SK-N-MC (cell line): Measurements from ENCODE around the gene SLC25A1.
A peak's percentile ranks its signal among the peaks of the same experiment; 100 is the strongest.

ENCODE experiments used
- DNase-seq: peaks from one replicate; pipeline ENCODE4 v3.0.0-alpha.2; 2011; ENCODE audit warnings: low read depth, low spot score
- H3K27ac ChIP-seq: fragments of 200-600 bp; sonication (generic); 2 replicates; pipeline ENCODE4 v1.5.1; 2016; ENCODE audit warnings: mixed run types
- H3K36me3 ChIP-seq: fragments of 200-600 bp; sonication (generic); 2 replicates; pipeline ENCODE4 v1.6.1; 2017; ENCODE audit warnings: antibody characterized with exemption, low read length, mixed read lengths; ENCODE audit not compliant: insufficient read depth
- H3K4me3 ChIP-seq: fragments of 200-600 bp; sonication (generic); 2 replicates; pipeline ENCODE4 v1.5.1; 2016
- H3K9ac ChIP-seq: fragments of 200-600 bp; sonication (generic); 2 replicates; pipeline ENCODE4 v1.8.0; 2017; ENCODE audit warnings: mixed run types, mixed read lengths; ENCODE audit not compliant: insufficient read length
- H3K9me3 ChIP-seq: fragments of 200-600 bp; sonication (generic); 2 replicates; pipeline ENCODE4 v1.6.1; 2017; ENCODE audit warnings: low read depth, mild to moderate bottlenecking, antibody characterized with exemption, low read length, moderate library complexity, mixed read lengths
- EZH2 ChIP-seq: fragments of 200-600 bp; sonication (generic); IDR thresholded peaks from one replicate; pipeline ENCODE4 v1.6.1; 2017; ENCODE audit warnings: antibody characterized with exemption
- FOXP2 ChIP-seq: optimal IDR thresholded peaks from 2 replicates; pipeline ENCODE3; 2011; ENCODE audit warnings: mild to moderate bottlenecking, moderate library complexity; ENCODE audit not compliant: insufficient read depth; ENCODE audit errors: extremely low read length, control extremely low read depth
- POLR2AphosphoS5 ChIP-seq: IDR thresholded peaks from 2 replicates; pipeline ENCODE4 v1.6.1; 2012; ENCODE audit warnings: mild to moderate bottlenecking, low read depth, low read length, borderline replicate concordance

The SLC25A1 gene

DNA sequence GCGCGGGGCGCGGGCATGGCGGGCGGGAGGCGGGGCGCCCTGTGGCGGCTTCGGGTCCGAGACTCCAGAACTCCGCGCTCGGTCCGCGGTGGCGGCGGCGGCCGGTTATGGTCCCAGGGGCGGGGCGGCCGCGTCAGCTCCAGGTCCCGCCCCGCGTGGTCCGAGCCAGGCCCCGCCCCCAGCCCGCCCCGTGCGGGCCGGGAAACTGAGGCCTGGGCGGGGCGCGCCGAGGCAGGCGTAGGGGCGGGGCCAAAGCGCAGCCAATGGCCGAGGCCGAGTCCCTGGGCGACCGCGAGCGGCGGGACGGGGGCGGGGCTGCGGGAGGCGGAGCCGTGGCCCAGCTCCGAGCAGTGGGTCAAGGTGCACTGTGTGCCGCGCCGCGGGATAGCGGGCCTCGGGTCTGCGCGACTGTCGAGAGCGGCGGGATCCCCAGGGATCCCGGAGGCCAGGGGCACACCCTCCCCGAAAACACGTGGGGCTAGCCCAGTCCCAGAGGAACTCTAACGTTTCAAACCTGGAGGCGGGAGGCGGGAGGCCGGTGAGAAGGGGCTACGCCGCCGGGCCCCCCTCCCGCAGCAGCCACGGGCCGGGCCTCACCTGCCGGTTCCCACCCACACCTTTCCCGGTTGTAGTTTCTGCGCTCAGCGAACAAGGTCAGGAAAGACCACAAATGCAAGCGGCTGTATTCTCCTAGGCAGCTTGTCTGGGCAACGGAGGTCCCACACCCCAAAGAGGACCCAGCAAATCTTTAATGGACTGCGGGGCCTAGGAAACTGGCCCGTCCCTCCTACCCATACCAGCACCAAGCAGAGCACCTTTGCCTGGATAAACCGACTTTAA lies at the start of gene SLC25A1:
SLC25A1 (minus strand) TSS at position 80 of the 840 bp plus-strand sequence; CDS start at position 17, 63 bp downstream.
- Histone ChIP-seq H3K36me3 (no peaks in the 10 kb centered on the region; the same call in 1 of the 2 replicates), H3K4me3 (peak within 1 kb of the TSS; percentile 89), H3K9ac (peak within 1 kb of the TSS; percentile 77), H3K27ac (no peak within 1 kb of the TSS), H3K9me3 (no peaks in the 10 kb centered on the region)
- TF ChIP-seq FOXP2 (no peak), POLR2AphosphoS5 (peak; percentile 67; the same call in 1 of the 2 replicates)
- no peak for DNase-seq

DNA sequence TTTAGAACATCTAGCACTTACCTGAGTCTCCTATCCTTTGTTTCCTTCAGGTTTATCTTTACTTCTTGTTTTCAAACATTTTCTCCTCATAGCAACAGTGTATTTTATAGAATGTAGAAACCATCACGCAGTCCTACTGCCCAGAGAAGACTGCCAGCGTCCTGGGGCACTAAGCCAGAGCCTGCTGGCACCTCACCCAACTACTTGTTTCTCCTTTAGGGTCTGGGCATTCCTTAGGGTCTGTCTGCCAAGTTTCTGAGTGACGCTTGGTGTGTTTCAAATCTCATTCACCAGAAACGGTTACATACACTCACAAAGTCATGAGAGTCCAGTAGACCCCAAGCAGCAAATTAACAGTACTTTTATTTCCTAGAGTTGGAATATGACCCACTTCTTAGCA lies 49.6 kb upstream of the SLC25A1 start:
- Histone ChIP-seq H3K4me3 (no peak overlapping the region), H3K27ac (no peak overlapping the region), H3K9me3 (no peaks in the 10 kb centered on the region), H3K9ac (no peak overlapping the region), H3K36me3 (no peaks in the 10 kb centered on the region)
- DNase-seq, result no peak
- no peak for TF ChIP-seq EZH2
- TF ChIP-seq POLR2AphosphoS5, result no peak

DNA sequence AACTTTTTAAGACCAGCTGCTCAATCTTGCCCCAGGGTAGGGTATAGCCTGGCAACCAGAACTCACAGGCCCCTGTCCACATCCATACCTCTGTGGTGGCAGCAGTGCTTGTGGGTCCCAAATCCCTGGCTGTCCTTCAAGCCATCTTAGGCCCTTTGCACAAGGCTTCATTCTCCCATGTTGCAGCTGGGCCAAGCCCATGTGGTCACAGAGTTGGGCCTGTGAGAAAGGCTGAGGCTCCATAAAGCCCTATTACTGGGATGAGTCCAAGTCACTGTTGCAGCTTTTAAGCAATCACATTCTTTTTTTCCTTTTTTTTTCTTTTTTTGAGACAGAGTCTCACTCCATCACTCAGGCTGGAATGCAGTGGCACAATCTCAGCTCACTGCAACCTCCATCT lies 47.9 kb upstream of the SLC25A1 start:
- DNase-seq, result no peak
- H3K27ac ChIP-seq, result no peak overlapping the region
- TF ChIP-seq EZH2 (no peak), FOXP2 (no peak), POLR2AphosphoS5 (no peak)
- H3K9ac ChIP-seq, result no peak overlapping the region
- H3K9me3 ChIP-seq, result no peaks in the 10 kb centered on the region
- no peaks in the 10 kb centered on the region for H3K36me3 ChIP-seq
- H3K4me3 ChIP-seq, result no peak overlapping the region

DNA sequence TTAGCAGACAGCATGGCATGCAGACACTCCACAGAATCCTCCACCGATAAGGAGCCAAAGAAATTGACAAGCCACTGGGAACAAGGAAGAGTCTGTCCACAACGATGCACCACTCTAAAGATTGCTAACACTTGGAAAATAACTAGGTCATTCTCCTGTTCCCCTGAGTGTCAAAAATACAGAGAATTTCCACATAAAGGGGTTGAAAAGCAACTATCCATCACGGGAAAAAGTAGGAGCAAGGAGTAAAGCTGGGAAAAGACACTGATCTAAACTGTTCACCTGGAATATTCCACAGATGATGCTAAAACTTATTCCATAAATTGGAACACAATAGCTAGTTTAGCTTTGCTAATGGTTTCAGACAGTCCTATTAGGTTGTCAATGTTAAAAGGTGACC lies 47.0 kb upstream of the SLC25A1 start:
- Histone ChIP-seq H3K4me3 (no peak overlapping the region), H3K36me3 (no peaks in the 10 kb centered on the region), H3K27ac (no peak overlapping the region), H3K9me3 (no peaks in the 10 kb centered on the region), H3K9ac (no peak overlapping the region)
- no peak for DNase-seq
- TF ChIP-seq EZH2, result no peak
- no peak for TF ChIP-seq FOXP2

DNA sequence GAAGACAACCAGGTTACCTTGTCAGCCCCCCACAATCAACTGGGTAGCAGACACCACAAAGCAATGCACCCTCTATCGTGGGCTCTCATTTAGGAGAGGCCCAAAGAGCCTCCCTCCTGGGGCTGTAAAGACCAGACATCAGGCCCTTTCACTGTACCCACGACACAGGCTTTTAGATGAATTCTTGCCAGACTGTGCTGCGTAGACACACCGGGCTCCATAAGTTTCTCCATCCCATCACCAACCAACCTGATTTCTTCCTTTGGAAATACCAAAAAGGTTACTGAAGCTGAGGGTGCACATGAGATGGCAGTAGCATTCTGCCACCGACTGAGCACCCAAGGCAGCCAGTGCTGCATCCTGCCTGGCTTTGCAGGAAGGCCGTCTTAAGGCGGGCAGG lies 46.4 kb upstream of the SLC25A1 start:
- H3K9me3 ChIP-seq, result no peaks in the 10 kb centered on the region
- TF ChIP-seq POLR2AphosphoS5, result no peak
- TF ChIP-seq EZH2, result no peak
- no peak for TF ChIP-seq FOXP2
- H3K36me3 ChIP-seq, result no peaks in the 10 kb centered on the region
- no peak for DNase-seq
- H3K9ac ChIP-seq, result no peak overlapping the region
- no peak overlapping the region for H3K27ac ChIP-seq
- no peak overlapping the region for H3K4me3 ChIP-seq

DNA sequence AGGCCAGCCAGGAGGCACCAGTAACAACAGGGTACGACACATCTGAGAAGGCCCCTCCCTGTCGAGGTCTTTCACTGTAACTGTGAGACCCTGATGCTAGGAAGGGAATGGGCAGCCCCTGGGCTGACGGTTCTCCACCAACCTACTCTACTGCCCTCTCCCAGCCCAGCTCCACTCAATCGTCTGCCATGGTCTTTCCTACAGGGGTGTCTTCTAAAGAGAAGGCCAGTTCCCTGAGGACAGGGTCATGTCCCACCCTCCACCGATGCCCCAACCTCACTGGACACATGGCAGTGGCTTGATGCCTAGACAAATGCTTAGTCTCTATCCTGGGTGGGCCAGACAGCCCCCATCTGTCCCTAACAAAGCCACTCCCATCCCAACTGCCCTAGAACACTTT lies 46.0 kb upstream of the SLC25A1 start:
- no peaks in the 10 kb centered on the region for H3K9me3 ChIP-seq
- H3K4me3 ChIP-seq, result no peak overlapping the region
- DNase-seq, result no peak
- no peak overlapping the region for H3K9ac ChIP-seq
- TF ChIP-seq POLR2AphosphoS5 (no peak), EZH2 (no peak)
- no peaks in the 10 kb centered on the region for H3K36me3 ChIP-seq
- no peak overlapping the region for H3K27ac ChIP-seq

DNA sequence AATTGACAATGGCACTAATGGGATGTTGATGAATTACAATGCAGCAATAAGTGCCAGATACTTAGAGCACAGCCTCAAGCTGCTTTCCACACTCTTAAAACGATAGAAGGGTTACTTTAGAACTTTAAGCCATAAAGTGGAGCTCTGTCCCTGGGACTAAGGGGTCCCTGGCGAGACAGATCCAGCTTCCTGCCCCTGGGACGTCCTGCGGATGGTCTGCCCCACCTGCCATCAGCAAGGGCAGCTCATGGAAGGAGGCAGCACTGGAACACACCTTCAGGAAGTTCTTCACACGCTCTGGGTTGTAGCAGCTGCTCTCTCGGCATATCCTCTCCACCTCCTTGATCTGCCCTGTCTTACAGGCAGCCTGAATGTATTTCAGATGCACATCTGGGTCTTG lies 45.1 kb upstream of the SLC25A1 start:
- no peaks in the 10 kb centered on the region for H3K9me3 ChIP-seq
- H3K36me3 ChIP-seq, result no peaks in the 10 kb centered on the region
- no peak for DNase-seq
- H3K4me3 ChIP-seq, result no peak overlapping the region
- TF ChIP-seq POLR2AphosphoS5 (no peak), FOXP2 (no peak), EZH2 (no peak)
- no peak overlapping the region for H3K9ac ChIP-seq
- no peak overlapping the region for H3K27ac ChIP-seq

DNA sequence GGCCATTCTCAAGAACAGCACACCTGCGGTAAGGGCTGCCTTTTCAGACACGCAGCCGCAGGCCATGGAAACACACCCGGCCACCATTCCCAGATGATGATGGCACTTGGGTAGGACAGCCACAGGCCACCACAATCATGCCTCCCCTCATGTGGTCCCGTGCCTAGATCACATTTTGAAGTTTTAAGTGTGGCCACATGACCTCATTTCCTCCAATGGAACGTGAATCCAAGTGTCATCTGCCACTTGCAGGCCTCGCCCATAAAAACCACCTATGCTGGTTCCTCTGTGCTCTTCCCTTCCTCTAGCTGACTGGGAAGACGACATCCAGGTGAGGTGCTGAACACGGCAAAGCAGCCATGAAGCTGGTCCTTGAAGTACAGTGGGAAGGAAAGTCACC lies 44.6 kb upstream of the SLC25A1 start:
- TF ChIP-seq POLR2AphosphoS5 (no peak), EZH2 (no peak), FOXP2 (no peak)
- no peak for DNase-seq
- H3K9ac ChIP-seq, result no peak overlapping the region
- no peak overlapping the region for H3K4me3 ChIP-seq
- H3K9me3 ChIP-seq, result no peaks in the 10 kb centered on the region
- no peaks in the 10 kb centered on the region for H3K36me3 ChIP-seq
- no peak overlapping the region for H3K27ac ChIP-seq

DNA sequence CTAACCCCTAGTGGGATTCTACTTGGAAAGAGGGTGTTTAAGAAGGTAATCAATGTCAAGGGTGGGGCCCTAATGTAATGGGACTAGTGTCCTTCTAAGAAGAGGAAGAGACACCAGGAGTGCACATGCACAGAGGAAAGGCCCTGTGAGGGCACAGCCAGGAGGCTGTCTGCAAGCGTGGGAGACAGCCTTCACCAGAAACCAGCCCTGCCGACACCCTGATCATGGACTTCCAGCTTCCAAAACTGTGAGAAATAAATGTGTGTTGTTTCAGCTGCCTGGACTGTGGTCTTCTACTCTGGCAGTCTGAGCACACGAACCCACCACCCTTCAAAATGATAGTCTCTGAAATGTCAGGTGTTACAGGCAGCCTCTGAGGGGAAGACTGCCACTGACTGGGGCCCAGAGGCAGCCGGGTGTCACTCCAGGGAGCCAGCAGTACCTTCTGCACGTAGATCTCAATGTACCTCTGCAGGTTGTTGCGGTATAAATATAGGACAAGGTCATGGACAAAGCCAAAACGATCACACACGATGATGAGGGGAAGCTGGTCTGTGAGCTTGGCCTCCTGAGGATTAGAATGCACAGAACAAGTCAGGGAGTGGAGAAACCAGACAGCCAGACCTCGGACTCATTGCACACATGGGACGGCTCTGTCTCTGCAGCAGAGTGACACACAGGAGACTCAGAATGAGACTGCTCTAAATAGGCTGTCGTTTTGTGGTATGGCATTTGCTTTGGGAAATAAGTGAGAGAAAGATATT lies 43.9 kb upstream of the SLC25A1 start:
- DNase-seq, result no peak
- H3K27ac ChIP-seq, result no peak overlapping the region
- H3K9ac ChIP-seq, result no peak overlapping the region
- no peak overlapping the region for H3K4me3 ChIP-seq
- TF ChIP-seq POLR2AphosphoS5 (no peak), FOXP2 (no peak), EZH2 (no peak)
- no peaks in the 10 kb centered on the region for H3K36me3 ChIP-seq
- H3K9me3 ChIP-seq, result no peaks in the 10 kb centered on the region
